AG04450 (cell line): Measurements from ENCODE around the gene TMEM109. TPM values are rescaled to one million over a fixed set of nuclear protein-coding genes. Genes with fewer than 3 reads are reported as not detected.
A peak's percentile ranks its signal among the peaks of the same experiment; 100 is the strongest.

Experiments used
- CTCF ChIA-PET: fragments of 300-600, 350-600 bp; formaldehyde crosslinking; extraction: SDS; loops from one replicate; lab custom pipeline; 2022; ENCODE audit warnings: antibody characterized with exemption, inconsistent platforms; lab: Charles Lee
- POLR2A ChIA-PET: fragments of 350-600 bp; formaldehyde crosslinking; extraction: SDS; loops from one replicate; lab custom pipeline; 2021; ENCODE audit warnings: antibody characterized with exemption, inconsistent platforms; lab: Yijun Ruan, JAX
- DNase-seq: peaks from one replicate; pipeline ENCODE4 v3.0.0-alpha.2; 2011; ENCODE audit warnings: low read depth, low spot score
- H3K27ac ChIP-seq: one replicate; pipeline ENCODE4 v1.5.1; 2012; ENCODE audit warnings: low read depth, low read length, control low read depth
- H3K27me3 ChIP-seq: one replicate; pipeline ENCODE4 v1.6.0; 2012; ENCODE audit warnings: low read length; ENCODE audit not compliant: control insufficient read depth, insufficient read depth
- H3K4me3 ChIP-seq: 2 replicates; pipeline ENCODE4 v1.5.1; 2011; ENCODE audit warnings: mild to moderate bottlenecking, low read depth, low read length, control low read depth
- H3K9me3 ChIP-seq: 2 replicates; pipeline ENCODE4 v1.5.1; 2012; ENCODE audit warnings: low read length; ENCODE audit not compliant: control insufficient read depth, insufficient read depth
- CTCF ChIP-seq: IDR thresholded peaks from 2 replicates; pipeline ENCODE4 v1.5.1; 2011; ENCODE audit warnings: low read depth, low read length, control low read depth, inconsistent platforms
- polyA minus RNA-seq: library from RNA; depleted of rRNA, polyadenylated mRNA; stranded (reverse); fragments of >200 nt; gene quantifications from 2 replicates; pipeline ENCODE4 v1.2.3, GENCODE V29; 2011; rRNA and poly(A)+ RNA removed
- polyA plus RNA-seq: library from polyadenylated mRNA; depleted of rRNA; stranded (reverse); fragments of >200 nt; gene quantifications from 2 replicates; pipeline ENCODE4 v1.2.3, GENCODE V29; 2011; rRNA removed

The TMEM109 gene
- polyA plus RNA-seq, result 36.2 and 44.5 TPM in 2 replicates
- 23.8 and 24.6 TPM in 2 replicates for polyA minus RNA-seq

GRCh38 chr11:60913793-60914632, at the start of gene TMEM109:
TSS of gene TMEM109 (plus strand) at chr11:60914158. CDS start at chr11:60919694, 5,536 bp downstream.
- no peak for TF ChIP-seq CTCF
- peak within 1 kb of the TSS; percentile 96 for H3K27ac ChIP-seq
- POLR2A ChIA-PET, result interaction anchor here (0.7 to 1.6 kb wide), 3 partner anchors 9 to 448 kb away, joined by 3 to 6 read pairs (median 5); partner anchors contain the start of genes CYB561A3 and TMEM138
- peaks cover 5% of the 10 kb centered on the region for H3K27me3 ChIP-seq
- CTCF ChIA-PET, result interaction anchor here (0.9 to 4.7 kb wide), 7 partner anchors 10 to 273 kb away, joined by 3 to 35 read pairs (median 6); partner anchors contain the start of gene TMEM132A
- peak; percentile 59 for DNase-seq
- H3K9me3 ChIP-seq, result no peaks in the 10 kb centered on the region; the same call in 1 of the 2 replicates
- peak within 1 kb of the TSS; percentile 80 for H3K4me3 ChIP-seq

- peaks cover 10% of the 10 kb centered on the region for H3K27me3 ChIP-seq
- DNase-seq, result no peak
- no peaks in the 10 kb centered on the region; the same call in 1 of the 2 replicates for H3K9me3 ChIP-seq
- CTCF ChIA-PET, result interaction anchor here (0.6 kb wide), 1 partner anchor 1328 kb away, joined by 4 read pairs; no protein-coding TSS in a partner anchor
- TF ChIP-seq CTCF, result no peak
- no peak overlapping the region for H3K27ac ChIP-seq
- no peak overlapping the region for H3K4me3 ChIP-seq
- POLR2A ChIA-PET, result no interaction called here
These were observed 49.0 kb upstream of the TMEM109 start for GRCh38 chr11:60864856-60865513.

GRCh38 chr11:60866911-60867870, 46.8 kb upstream of the TMEM109 start, which contains the start of gene ZP1:
TSS of gene ZP1 (plus strand) at chr11:60867542. CDS start at chr11:60867562, 20 bp downstream.
- POLR2A ChIA-PET, result no interaction called here
- Histone ChIP-seq H3K9me3 (no peaks in the 10 kb centered on the region; the same call in 1 of the 2 replicates), H3K27ac (no peak within 1 kb of the TSS), H3K4me3 (no peak within 1 kb of the TSS), H3K27me3 (peaks cover 10% of the 10 kb centered on the region)
- TF ChIP-seq CTCF, result no peak
- CTCF ChIA-PET, result interaction anchor here (0.8 to 1.2 kb wide), 2 partner anchors 20 to 32 kb away, joined by 3 to 4 read pairs; no protein-coding TSS in a partner anchor
- no peak for DNase-seq

- Histone ChIP-seq H3K9me3 (no peaks in the 10 kb centered on the region; the same call in 1 of the 2 replicates), H3K27ac (no peak overlapping the region), H3K27me3 (peaks cover 10% of the 10 kb centered on the region), H3K4me3 (no peak overlapping the region)
- POLR2A ChIA-PET, result interaction anchor here (0.6 kb wide), 1 partner anchor 13 kb away, joined by 3 read pairs; no protein-coding TSS in a partner anchor
- no peak for TF ChIP-seq CTCF
- DNase-seq, result no peak
- CTCF ChIA-PET, result interaction anchor here (0.8 to 1.9 kb wide), 6 partner anchors 12 to 37 kb away, joined by 3 to 5 read pairs (median 4); partner anchors contain the start of gene PTGDR2
These were observed 45.9 kb upstream of the TMEM109 start for GRCh38 chr11:60867871-60868681.
